GM18867 (cell line): Measurements from ENCODE around the gene METTL4.
"Not testable (repeated sequence)": the region's sequence is repeated elsewhere in the genome, so short reads cannot be mapped to it uniquely, and the experiment has no call there.

Experiments
- ATAC-seq: cut with Tn5 transposase; IDR thresholded peaks from one replicate; pipeline ENCODE4 v1.9.1; 2021; ENCODE audit warnings: mild to moderate bottlenecking, moderate library complexity; ENCODE audit not compliant: unreplicated experiment

METTL4 gene

GRCh38 chr18:2524794-2525198, 46.5 kb downstream of the METTL4 start:
- ATAC-seq = not testable (repeated sequence)

- peak; percentile 76 for ATAC-seq
Measured at GRCh38 chr18:2522112-2522511, 49.2 kb downstream of the METTL4 start.

- ATAC-seq = no peak
Measured at GRCh38 chr18:2518473-2518872, 52.8 kb downstream of the METTL4 start.

GRCh38 chr18:2515908-2516625, 55.2 kb downstream of the METTL4 start:
- no peak for ATAC-seq

- no peak for ATAC-seq
Measured at GRCh38 chr18:2515171-2515787, 56.0 kb downstream of the METTL4 start.

GRCh38 chr18:2513616-2514015, 57.7 kb downstream of the METTL4 start:
- ATAC-seq = no peak

- no peak for ATAC-seq
Measured at GRCh38 chr18:2512059-2512458, 59.2 kb downstream of the METTL4 start.

GRCh38 chr18:2511451-2511850, 59.9 kb downstream of the METTL4 start:
- no peak for ATAC-seq

- ATAC-seq = no peak
Measured at GRCh38 chr18:2510416-2510815, 60.9 kb downstream of the METTL4 start.

- no peak for ATAC-seq
Measured at GRCh38 chr18:2508678-2509077, 62.6 kb downstream of the METTL4 start.

- no peak for ATAC-seq
Measured at GRCh38 chr18:2508155-2508554, 63.1 kb downstream of the METTL4 start.

- no peak for ATAC-seq
Measured at GRCh38 chr18:2504642-2505041, 66.7 kb downstream of the METTL4 start.

GRCh38 chr18:2502880-2503279, 68.4 kb downstream of the METTL4 start:
- ATAC-seq = no peak

- no peak for ATAC-seq
Measured at GRCh38 chr18:2502394-2502793, 68.9 kb downstream of the METTL4 start.

GRCh38 chr18:2497797-2498196, 73.5 kb downstream of the METTL4 start:
- ATAC-seq = no peak

GRCh38 chr18:2495381-2495780, 75.9 kb downstream of the METTL4 start:
- ATAC-seq = no peak

- ATAC-seq = no peak
Measured at GRCh38 chr18:2494921-2495320, 76.4 kb downstream of the METTL4 start.
